Right atrium auricular region (tissue), 2 donors: Measurements from ENCODE around the gene STRIT1. TPM values are rescaled to one million over a fixed set of nuclear protein-coding genes. Genes with fewer than 3 reads are reported as not detected.

Experiments used
- DNase-seq: peaks from one replicate; pipeline ENCODE4 v3.0.0-alpha.2; 2019; ENCODE audit warnings: low spot score
- H3K27ac ChIP-seq, 2 donors: fragments of 200-600 bp; sonication (generic); 1 replicate in 1 of 2; 2 replicates in 1 of 2; pipeline ENCODE4 v1.5.1; 2016 to 2019
- H3K27me3 ChIP-seq, 2 donors: fragments of 200-600 bp; sonication (generic); one replicate each; pipeline versions ENCODE4 v1.5.1 to v1.6.0; 2017 to 2019
- H3K36me3 ChIP-seq: fragments of 200-600 bp; sonication (generic); one replicate; pipeline ENCODE4 v1.5.1; 2016
- H3K4me1 ChIP-seq, 2 donors: fragments of 200-600 bp; sonication (generic); one replicate each; pipeline versions ENCODE4 v1.5.1 to v1.6.0; 2017 to 2019
- H3K4me3 ChIP-seq, 2 donors: fragments of 200-600 bp; sonication (generic); 1 replicate in 1 of 2; 2 replicates in 1 of 2; pipeline ENCODE4 v1.5.1; 2017 to 2019; ENCODE audit warnings: mild to moderate bottlenecking in 1 of 2, moderate library complexity in 1 of 2
- H3K9me3 ChIP-seq, 2 donors: fragments of 200-600 bp; sonication (generic); one replicate each; pipeline ENCODE4 v1.5.1; 2019
- CTCF ChIP-seq, 2 donors: fragments of 200-600 bp; sonication (generic); IDR thresholded peaks; one replicate each; pipeline ENCODE4 v1.5.1; 2019; ENCODE audit warnings: antibody characterized with exemption in 2 of 2
- total RNA-seq, 2 donors: library from RNA; depleted of rRNA; stranded (reverse); fragments of >200 nt; gene quantifications; one replicate each; pipeline ENCODE4 v1.1.0, GENCODE V29; 2016

The STRIT1 gene
- total RNA-seq, 2 donors from 2014 or later, result not detected

- Histone ChIP-seq H3K36me3 (no peaks in the 10 kb centered on the region), H3K4me3 (no peak overlapping the region), H3K27ac (no peak overlapping the region), H3K4me1 (no peaks in the 10 kb centered on the region), H3K9me3 (no peaks in the 10 kb centered on the region), H3K27me3 (no peaks in the 10 kb centered on the region)
- no peak for TF ChIP-seq CTCF (IDR thresholded peaks at IDR 0.05)
- no peak for DNase-seq
Measured at GRCh38 chr3:155252535-155252934, 40.9 kb downstream of the STRIT1 start.

GRCh38 chr3:155252021-155252420 lies 41.5 kb downstream of the STRIT1 start:
- H3K36me3 ChIP-seq, result no peaks in the 10 kb centered on the region
- TF ChIP-seq CTCF (IDR thresholded peaks at IDR 0.05), result no peak
- no peaks in the 10 kb centered on the region for H3K27me3 ChIP-seq
- no peak for DNase-seq
- no peak overlapping the region for H3K4me3 ChIP-seq
- no peak overlapping the region for H3K27ac ChIP-seq
- H3K4me1 ChIP-seq, result no peaks in the 10 kb centered on the region
- no peaks in the 10 kb centered on the region for H3K9me3 ChIP-seq

- Histone ChIP-seq H3K27me3 (no peaks in the 10 kb centered on the region), H3K9me3 (no peaks in the 10 kb centered on the region), H3K27ac (no peak overlapping the region), H3K36me3 (no peaks in the 10 kb centered on the region), H3K4me3 (no peak overlapping the region), H3K4me1 (no peaks in the 10 kb centered on the region)
- no peak for DNase-seq
- TF ChIP-seq CTCF (IDR thresholded peaks at IDR 0.05), result no peak
Measured at GRCh38 chr3:155248531-155249187, 44.8 kb downstream of the STRIT1 start.

- H3K9me3 ChIP-seq, result no peaks in the 10 kb centered on the region
Measured at GRCh38 chr3:155244699-155245098, 48.8 kb downstream of the STRIT1 start.

GRCh38 chr3:155244216-155244615 lies 49.3 kb downstream of the STRIT1 start:
- Histone ChIP-seq H3K27me3 (no peaks in the 10 kb centered on the region), H3K9me3 (no peaks in the 10 kb centered on the region), H3K4me1 (no peaks in the 10 kb centered on the region), H3K36me3 (no peaks in the 10 kb centered on the region), H3K27ac (no peak overlapping the region), H3K4me3 (no peak overlapping the region)
- no peak for TF ChIP-seq CTCF (IDR thresholded peaks at IDR 0.05)
- DNase-seq, result no peak

More at GRCh38 chr3:155244699-155245098, 48.8 kb downstream of the STRIT1 start:
- H3K27ac ChIP-seq, result no peak overlapping the region
- no peak for TF ChIP-seq CTCF (IDR thresholded peaks at IDR 0.05)
- no peak for DNase-seq
- H3K4me3 ChIP-seq, result no peak overlapping the region
- H3K36me3 ChIP-seq, result no peaks in the 10 kb centered on the region
- no peaks in the 10 kb centered on the region for H3K4me1 ChIP-seq
- H3K27me3 ChIP-seq, result no peaks in the 10 kb centered on the region

GRCh38 chr3:155243512-155243921 lies 50.0 kb downstream of the STRIT1 start:
- no peak for TF ChIP-seq CTCF (IDR thresholded peaks at IDR 0.05)
- H3K4me3 ChIP-seq, result no peak overlapping the region
- no peaks in the 10 kb centered on the region for H3K27me3 ChIP-seq
- no peak for DNase-seq
- no peak overlapping the region for H3K27ac ChIP-seq
- no peaks in the 10 kb centered on the region for H3K4me1 ChIP-seq
- H3K9me3 ChIP-seq, result no peaks in the 10 kb centered on the region
- H3K36me3 ChIP-seq, result no peaks in the 10 kb centered on the region
